Renal cortex interstitium (tissue), 11 donors: Measurements from ENCODE around the gene HORMAD2. TPM values are rescaled to one million over a fixed set of nuclear protein-coding genes. Genes with fewer than 3 reads are reported as not detected.
"Not testable (repeated sequence)": the region's sequence is repeated elsewhere in the genome, so short reads cannot be mapped to it uniquely, and the experiment has no call there.

Source experiments
- DNase-seq, 11 donors: peaks; one replicate each; pipeline ENCODE4 v3.0.0-alpha.2; 2013; ENCODE audit warnings: low read depth in 9 of 11, low spot score in 4 of 11; ENCODE audit errors: extremely low read depth in 1 of 11
- polyA plus RNA-seq, 3 donors: library from polyadenylated mRNA; unstranded; fragments of 120-200 nt; gene quantifications; one replicate each; pipeline ENCODE4 v1.2.1, GENCODE V29; 2013; ENCODE audit not compliant: insufficient read length in 3 of 3

The HORMAD2 gene
- polyA plus RNA-seq, 3 donors: 0.10 TPM; not detected in 2

DNA sequence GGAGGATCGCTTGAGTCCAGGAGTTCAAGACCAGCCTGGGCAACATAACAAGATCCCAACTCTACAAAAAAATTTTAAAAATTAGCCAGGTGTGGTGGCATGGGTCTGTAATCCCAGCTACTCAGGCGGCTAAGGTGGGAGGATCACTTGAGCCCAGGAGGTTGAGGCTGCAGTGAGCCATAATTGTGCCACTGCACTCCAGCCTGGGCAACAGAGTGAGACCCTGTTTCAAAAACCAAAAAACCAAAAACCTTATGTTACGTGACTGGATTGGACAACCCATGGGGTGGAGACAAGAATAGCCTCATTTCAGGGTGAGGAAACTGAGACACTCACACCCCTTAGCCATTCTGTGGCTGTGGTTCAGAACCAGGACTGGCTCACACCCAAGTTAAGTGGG is 136.0 kb downstream of the HORMAD2 start:
- not testable (repeated sequence) for DNase-seq

- DNase-seq: no peak
Observed at GRCh38 chr22:30216710-30217109, 136.4 kb downstream of the HORMAD2 start.

GRCh38 chr22:30217698-30218560 is 137.7 kb downstream of the HORMAD2 start:
- DNase-seq: no peak

DNA sequence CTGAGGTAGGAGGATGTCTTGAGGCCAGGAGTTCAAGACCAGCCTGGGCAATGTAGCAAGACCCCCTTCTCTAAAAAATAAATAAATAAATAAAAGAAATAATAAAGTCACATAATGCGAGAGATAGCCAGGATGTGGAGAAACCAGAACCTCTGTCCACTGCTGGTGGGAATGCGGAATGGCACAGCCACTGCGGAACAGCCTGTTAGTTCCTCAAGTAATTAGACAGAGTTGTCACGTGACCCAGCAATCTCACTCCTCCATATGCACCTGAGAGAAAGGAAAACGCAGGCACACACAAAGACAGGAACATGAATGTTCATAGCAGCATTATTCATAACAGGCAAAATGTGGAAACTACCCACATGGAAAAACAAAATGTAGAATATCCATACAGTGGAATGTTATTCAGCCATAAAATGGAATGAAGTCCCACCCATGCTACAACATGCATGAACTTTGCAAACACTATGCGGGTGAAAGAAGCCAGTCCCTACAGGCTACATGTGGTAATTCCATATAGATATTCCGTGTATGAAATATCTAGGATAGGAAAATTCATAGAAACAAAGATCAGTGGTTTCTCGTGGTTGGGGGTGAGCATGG is 138.9 kb downstream of the HORMAD2 start:
- DNase-seq: no peak

GRCh38 chr22:30219668-30220278 is 139.5 kb downstream of the HORMAD2 start:
- no peak for DNase-seq

GRCh38 chr22:30220338-30221012 is 140.2 kb downstream of the HORMAD2 start:
- DNase-seq: no peak

DNA sequence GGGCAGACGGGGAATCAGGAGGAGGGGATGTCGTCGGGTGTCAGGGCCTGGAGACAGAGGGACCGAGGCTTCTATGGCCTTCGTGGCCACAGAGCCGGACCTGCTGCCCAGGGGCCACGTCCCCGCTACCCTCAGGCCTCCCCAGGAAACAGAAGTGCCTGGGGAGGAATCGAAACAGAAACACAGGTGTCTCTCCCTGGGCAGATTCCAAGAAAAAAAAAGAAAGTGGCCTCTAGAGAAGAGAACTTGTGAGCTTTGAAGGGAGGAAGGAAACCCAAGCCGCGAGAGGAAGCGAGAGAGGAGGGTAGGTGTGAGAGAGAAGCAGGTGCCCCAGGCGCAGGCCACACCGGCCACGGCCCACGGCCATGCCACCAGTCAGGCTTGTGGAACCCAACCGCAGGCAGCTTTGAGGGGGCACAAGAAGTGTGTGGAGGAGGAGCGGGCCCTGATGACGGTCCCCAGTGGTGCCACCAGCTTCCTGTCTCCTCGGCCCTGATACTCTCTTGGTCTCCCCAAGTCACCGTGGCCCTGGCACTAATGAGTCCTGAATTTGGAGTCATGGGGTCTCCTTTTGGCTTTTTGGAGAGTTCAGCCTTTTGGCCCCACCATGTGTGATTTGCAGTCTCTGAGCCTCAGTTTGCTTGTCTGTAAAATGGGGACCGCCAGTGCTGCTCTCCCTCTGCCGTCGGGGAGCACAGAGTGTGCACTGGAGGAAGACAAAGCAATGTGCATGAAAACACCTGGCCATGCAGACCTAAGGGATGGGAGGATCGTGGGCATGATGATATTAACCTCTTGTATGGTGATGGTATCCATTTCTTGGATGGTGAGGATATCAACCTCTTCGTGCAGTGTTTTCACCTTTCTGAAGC is 141.1 kb downstream of the HORMAD2 start:
- DNase-seq: no peak

- DNase-seq: no peak
Observed at GRCh38 chr22:30222321-30222720, 142.1 kb downstream of the HORMAD2 start.

DNA sequence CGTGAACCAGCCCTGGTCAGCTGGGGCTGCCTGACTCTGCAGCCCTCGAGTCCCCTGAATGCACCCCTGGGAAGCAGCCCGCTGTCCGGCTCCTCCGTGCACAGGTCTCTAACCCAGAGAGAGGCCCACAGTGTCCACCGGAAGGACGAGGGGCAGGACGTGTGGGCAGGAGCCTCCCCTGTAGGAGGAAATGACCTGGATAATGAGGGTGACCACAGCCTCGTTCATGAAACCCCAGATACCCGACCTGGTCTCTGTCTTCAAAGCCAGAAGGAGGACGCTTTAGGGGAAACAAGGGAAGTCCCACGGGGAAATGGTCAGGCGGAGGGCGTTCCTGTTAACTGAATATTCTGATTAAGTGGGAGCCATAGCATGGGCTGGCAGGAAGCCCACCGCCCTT is 143.0 kb downstream of the HORMAD2 start:
- no peak for DNase-seq

- DNase-seq: no peak
Observed at GRCh38 chr22:30224161-30224857, 144.0 kb downstream of the HORMAD2 start.

DNA sequence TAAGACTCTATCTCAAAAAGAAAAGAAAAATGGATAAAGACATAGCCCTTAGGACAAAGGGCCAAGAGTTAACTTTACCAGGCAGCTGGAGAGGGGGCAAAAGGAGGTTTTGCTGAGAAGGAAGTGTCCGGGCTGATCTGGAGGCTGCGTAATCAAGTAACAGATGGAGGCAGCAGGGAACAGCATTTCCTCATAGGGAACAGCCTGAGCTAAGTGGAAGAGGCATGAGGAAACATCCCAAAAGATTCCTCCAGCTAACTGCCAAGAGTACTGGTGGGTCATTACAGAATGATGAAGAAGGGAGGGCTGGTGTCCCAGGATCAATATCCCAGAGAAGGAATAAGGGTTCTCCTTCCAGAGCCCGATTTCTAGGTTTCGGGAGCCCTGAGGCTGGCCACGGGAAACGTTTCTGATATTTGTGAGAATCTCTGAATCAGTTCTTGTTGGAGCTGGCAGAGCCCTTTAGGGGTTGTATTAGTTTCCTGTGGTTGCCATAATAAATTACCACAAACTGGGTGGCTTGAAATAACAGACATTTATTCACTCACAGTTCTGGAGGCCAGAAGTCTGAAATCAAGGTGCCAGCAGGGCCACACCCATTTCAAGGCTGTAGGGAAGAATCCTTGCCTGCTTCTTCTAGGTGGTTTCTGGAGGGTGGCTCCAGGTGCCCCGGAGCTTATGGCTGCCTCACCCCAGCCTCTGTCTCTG is 145.1 kb downstream of the HORMAD2 start:
- no peak for DNase-seq

DNA sequence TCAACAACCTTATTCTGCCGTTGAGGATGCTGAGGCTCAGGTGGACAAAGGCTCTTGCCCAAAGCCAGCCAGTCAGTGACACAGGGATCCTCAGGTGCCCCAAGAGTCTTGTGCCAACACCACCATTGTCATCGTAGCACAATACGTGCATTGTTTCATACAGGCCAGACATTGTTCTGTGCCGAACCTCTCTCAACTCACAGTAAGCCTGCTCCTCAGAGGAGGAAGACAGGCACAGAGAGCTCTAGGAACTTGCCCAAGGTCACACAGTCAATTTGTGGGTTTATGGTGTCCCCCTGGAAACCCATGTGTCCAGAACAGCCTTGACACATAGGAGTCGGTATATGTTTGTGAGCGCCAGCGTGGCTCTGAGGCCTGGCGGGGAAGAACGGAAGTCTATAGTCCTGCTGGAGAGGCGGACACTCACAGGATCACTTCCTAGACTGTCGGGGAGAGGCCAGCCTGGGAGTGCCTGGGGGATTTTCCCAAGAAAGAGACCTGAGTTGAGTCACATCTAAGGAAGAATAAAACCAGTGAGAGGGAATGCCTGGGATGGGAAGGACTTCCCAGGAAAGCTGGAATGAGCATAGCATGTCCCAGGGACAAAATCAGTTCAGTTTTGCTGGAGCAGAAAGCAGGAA is 146.0 kb downstream of the HORMAD2 start:
- DNase-seq: no peak

Other genes with a start within 250 kb of the HORMAD2 start
- 10 to 100 TPM; 35.9 to 54.5 (median 45.7) TPM for gene ASCC2, start 242.2 kb upstream of the HORMAD2 start, polyA plus RNA-seq
- 10 to 100 TPM; 32.5 to 49.0 (median 33.9) TPM for gene MTMR3, start 197.3 kb upstream of the HORMAD2 start, polyA plus RNA-seq
- 1 to 10 TPM; 1.7 to 2.9 (median 2.3) TPM for gene LIF, start 166.3 kb downstream of the HORMAD2 start, polyA plus RNA-seq
- gene OSM, start 186.4 kb downstream of the HORMAD2 start, polyA plus RNA-seq: under 1 TPM; 0.10 to 0.45 (median 0.37) TPM
- 10 to 100 TPM in 2 of 3 donors, 1 to 10 TPM in 1; 7.6 to 13.2 (median 13.0) TPM for gene CASTOR1, start 209.0 kb downstream of the HORMAD2 start, polyA plus RNA-seq
- gene TBC1D10A, start 246.5 kb downstream of the HORMAD2 start, polyA plus RNA-seq: 10 to 100 TPM in 2 of 3 donors, 1 to 10 TPM in 1; 9.3 to 19.3 (median 15.9) TPM